ENCODE measurements around the gene COX14.
"Not testable (repeated sequence)": the region's sequence is repeated elsewhere in the genome, so short reads cannot be mapped to it uniquely, and the experiment has no call there.

The COX14 gene

DNA sequence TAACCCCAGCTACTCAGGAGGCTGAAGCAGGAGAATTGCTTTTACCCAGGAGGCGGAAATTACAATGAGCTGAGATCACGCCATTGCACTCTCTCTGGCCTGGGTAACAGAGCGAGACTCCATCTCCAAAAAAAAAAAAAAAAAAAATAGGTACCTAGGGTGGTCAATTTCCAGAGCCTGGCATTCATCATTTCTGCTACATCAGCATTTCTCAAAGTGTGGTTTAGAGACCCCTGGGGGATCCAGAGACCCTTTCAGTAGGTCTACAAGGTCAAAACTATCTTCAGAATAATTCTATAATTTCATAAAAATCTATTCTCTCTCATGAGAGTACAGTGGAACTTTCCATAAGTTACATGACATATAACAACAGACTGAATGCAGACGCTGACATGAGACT is 35.2 kb downstream of the COX14 start:
- no peak for DNase-seq (ENCODE audit: low read depth)
- no peak for TF ChIP-seq MYC (IDR thresholded peaks at IDR 0.05; ENCODE audit: low read depth, low read length)
- no peak for TF ChIP-seq POLR2A (IDR thresholded peaks at IDR 0.05; ENCODE audit: extremely low read depth, insufficient read length)
- TF ChIP-seq, protein P1, sequence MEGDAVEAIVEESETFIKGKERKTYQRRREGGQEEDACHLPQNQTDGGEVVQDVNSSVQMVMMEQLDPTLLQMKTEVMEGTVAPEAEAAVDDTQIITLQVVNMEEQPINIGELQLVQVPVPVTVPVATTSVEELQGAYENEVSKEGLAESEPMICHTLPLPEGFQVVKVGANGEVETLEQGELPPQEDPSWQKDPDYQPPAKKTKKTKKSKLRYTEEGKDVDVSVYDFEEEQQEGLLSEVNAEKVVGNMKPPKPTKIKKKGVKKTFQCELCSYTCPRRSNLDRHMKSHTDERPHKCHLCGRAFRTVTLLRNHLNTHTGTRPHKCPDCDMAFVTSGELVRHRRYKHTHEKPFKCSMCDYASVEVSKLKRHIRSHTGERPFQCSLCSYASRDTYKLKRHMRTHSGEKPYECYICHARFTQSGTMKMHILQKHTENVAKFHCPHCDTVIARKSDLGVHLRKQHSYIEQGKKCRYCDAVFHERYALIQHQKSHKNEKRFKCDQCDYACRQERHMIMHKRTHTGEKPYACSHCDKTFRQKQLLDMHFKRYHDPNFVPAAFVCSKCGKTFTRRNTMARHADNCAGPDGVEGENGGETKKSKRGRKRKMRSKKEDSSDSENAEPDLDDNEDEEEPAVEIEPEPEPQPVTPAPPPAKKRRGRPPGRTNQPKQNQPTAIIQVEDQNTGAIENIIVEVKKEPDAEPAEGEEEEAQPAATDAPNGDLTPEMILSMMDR (IDR thresholded peaks at IDR 0.05; ENCODE audit: low read depth, low read length), result no peak
- TF ChIP-seq, protein P2, sequence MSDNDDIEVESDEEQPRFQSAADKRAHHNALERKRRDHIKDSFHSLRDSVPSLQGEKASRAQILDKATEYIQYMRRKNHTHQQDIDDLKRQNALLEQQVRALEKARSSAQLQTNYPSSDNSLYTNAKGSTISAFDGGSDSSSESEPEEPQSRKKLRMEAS (IDR thresholded peaks at IDR 0.05; ENCODE audit: low read depth, low read length), result no peak
- no peak overlapping the region for H3K4me3 ChIP-seq (ENCODE audit: low read depth, low read length)

DNA sequence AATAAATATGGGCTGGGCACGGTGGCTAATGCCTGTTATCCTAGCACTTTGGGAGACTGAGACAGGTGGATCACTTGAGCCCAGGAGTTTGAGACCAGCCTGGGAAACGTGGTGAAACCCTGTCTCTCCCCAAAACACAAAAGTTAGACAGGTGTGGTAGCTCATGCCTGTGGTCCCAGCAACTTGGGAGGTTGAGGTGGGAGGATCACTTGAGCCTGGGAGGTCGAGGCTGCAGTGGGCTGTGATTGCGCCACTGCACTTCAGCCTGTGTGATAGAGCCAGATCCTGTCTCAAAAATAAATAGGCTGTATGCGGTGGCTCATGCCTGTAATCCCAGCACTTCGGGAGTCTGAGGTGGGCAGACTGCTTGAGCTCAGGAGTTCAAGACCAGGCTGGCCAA is 36.0 kb downstream of the COX14 start:
- not testable (repeated sequence) for H3K4me3 ChIP-seq (ENCODE audit: low read depth, low read length); DNase-seq (ENCODE audit: low read depth)

DNA sequence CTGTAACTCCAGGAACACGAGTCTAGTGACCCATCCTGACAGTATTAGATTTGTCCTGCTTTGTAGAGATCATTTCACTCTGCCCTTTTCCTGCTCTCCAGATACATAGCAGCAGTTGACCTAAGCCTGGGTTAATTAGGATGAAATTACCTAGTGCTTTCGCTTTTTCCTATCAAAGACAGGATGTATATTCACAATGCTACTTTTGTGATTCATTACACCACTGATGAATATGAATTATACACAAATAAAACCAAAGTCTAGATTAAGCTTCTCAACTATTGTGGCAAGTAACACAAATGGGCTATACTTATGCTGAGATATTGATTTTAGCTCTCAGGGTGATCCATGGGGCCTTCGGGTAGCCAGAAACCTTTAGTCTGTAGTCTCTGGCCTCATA is 37.3 kb downstream of the COX14 start:
- TF ChIP-seq, protein P1 (IDR thresholded peaks at IDR 0.05; ENCODE audit: low read depth, low read length), result no peak
- no peak for TF ChIP-seq POLR2A (IDR thresholded peaks at IDR 0.05; ENCODE audit: extremely low read depth, insufficient read length)
- TF ChIP-seq MYC (IDR thresholded peaks at IDR 0.05; ENCODE audit: low read depth, low read length), result no peak
- TF ChIP-seq, protein P2 (IDR thresholded peaks at IDR 0.05; ENCODE audit: low read depth, low read length), result no peak
- no peak overlapping the region for H3K4me3 ChIP-seq (ENCODE audit: low read depth, low read length)
- DNase-seq (ENCODE audit: low read depth), result no peak

DNA sequence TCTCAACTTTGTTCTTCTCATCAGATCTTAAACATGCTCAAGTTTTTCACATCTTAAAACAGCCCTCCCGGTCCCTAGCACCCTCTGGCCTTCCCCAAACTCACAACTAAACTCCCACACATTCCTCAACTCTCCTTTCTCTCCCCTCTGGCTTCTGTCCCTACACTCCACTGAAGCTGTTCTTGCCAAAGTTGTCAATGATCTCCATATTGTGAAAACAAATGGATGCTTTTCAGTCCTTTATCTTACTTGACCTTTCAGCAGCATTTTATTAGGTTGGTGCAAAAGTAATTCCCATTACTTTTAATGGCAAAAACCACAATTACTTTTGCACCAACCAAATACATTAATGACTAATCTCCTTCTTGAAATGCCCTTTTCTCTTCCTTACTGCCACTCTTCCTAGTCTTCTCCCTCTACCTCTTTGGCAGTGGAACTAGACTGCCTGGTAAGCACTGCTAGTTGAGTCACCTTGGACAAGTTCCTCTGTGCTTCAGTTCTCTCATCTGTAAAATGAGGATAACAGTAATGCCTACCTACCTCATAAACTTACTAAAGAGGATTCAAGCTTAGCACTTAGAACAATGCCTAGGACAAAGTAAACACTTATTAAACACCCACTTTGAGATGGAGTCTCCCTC is 39.1 kb downstream of the COX14 start:
- TF ChIP-seq, protein P2 (IDR thresholded peaks at IDR 0.05; ENCODE audit: low read depth, low read length), result no peak
- TF ChIP-seq, protein P1 (IDR thresholded peaks at IDR 0.05; ENCODE audit: low read depth, low read length), result no peak
- no peak for TF ChIP-seq POLR2A (IDR thresholded peaks at IDR 0.05; ENCODE audit: extremely low read depth, insufficient read length)
- no peak for TF ChIP-seq MYC (IDR thresholded peaks at IDR 0.05; ENCODE audit: low read depth, low read length)
- no peak for DNase-seq (ENCODE audit: low read depth)
- H3K4me3 ChIP-seq (ENCODE audit: low read depth, low read length), result no peak overlapping the region

DNA sequence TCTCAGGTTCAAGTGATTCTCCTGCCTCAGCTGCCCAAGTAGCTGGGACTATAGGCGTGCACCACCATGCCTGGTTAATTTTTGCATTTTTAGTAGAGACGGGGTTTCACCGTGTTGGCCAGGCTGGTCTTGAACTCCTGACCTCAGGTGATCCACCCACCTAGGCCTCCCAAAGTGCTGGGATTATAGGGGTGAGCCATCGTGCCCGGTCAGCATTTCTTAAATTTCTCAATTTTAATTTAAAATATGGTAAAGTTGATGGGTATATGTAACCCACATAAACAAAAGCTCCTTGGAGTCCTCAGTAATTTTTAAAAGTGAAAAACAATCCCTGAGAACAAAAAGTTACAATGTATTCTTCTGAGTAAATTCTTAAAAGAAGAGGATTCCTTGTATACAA is 42.9 kb downstream of the COX14 start:
- DNase-seq (ENCODE audit: low read depth); H3K4me3 ChIP-seq (ENCODE audit: low read depth, low read length): not testable (repeated sequence)

DNA sequence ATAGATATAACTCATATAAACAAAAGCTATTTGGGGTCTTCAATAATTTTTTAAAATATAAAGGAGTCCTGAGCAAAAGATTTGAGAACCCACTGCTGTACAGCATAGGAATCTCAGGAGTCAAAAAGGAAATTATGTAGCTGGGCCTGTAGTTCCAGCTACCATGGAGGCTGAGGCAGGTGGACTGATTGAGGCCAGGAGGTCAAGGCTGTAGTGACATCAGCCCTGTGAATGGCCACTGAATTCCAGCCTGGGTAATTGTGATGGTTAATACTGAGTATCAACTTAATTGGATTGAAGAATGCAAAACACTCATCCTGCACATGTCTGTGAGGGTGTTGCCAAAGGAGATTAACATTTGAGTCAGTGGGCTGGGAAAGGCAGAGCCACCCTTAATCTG is 44.6 kb downstream of the COX14 start:
- DNase-seq (ENCODE audit: low read depth), result no peak
- TF ChIP-seq POLR2A (IDR thresholded peaks at IDR 0.05; ENCODE audit: extremely low read depth, insufficient read length) (no peak), MYC (IDR thresholded peaks at IDR 0.05; ENCODE audit: low read depth, low read length) (no peak)
- TF ChIP-seq, protein P1 (IDR thresholded peaks at IDR 0.05; ENCODE audit: low read depth, low read length), result no peak
- TF ChIP-seq, protein P2 (IDR thresholded peaks at IDR 0.05; ENCODE audit: low read depth, low read length), result no peak
- no peak overlapping the region for H3K4me3 ChIP-seq (ENCODE audit: low read depth, low read length)

DNA sequence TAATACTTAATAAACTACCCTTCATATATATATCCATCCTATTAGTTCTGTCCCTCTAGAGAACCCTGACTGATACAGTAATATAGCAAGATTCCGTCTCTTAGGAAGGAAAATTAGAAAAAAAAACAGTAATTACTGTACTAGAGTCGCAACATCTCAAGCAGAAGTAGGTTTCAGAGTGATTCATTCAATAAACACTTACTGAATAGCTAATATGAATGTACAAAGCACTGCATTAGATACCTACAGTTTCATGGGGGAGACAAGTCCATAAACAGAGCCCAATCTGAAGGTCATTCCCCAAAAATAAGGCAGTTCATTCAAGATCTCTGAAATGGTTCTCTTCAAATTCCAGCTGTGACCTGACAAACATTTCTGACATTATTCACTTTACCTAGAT is 45.2 kb downstream of the COX14 start:
- DNase-seq (ENCODE audit: low read depth), result no peak
- no peak overlapping the region for H3K4me3 ChIP-seq (ENCODE audit: low read depth, low read length)
- TF ChIP-seq, protein P2 (IDR thresholded peaks at IDR 0.05; ENCODE audit: low read depth, low read length), result no peak
- TF ChIP-seq, protein P1 (IDR thresholded peaks at IDR 0.05; ENCODE audit: low read depth, low read length), result no peak
- TF ChIP-seq POLR2A (IDR thresholded peaks at IDR 0.05; ENCODE audit: extremely low read depth, insufficient read length) (no peak), MYC (IDR thresholded peaks at IDR 0.05; ENCODE audit: low read depth, low read length) (no peak)

Measured in NB4 (cell line).